DOHH2 (cell line): ENCODE data around the gene ADAM10.

Source experiments
- CTCF ChIP-seq: fragments of 200-600 bp; sonication (generic); IDR thresholded peaks from one replicate; pipeline ENCODE4 v1.5.1; 2014; ENCODE audit warnings: antibody characterized with exemption, mild to moderate bottlenecking, low read depth, low read length; ENCODE audit not compliant: poor library complexity, severe bottlenecking
- EZH2phosphoT487 ChIP-seq: fragments of 200-600 bp; sonication (generic); IDR thresholded peaks from 2 replicates; pipeline ENCODE4 v1.6.1; 2017; ENCODE audit warnings: borderline replicate concordance, mild to moderate bottlenecking, antibody characterized with exemption, low read length, moderate library complexity, mixed read lengths

GRCh38 chr15:58608711-58609110 is 140.8 kb downstream of the ADAM10 start:
- TF ChIP-seq CTCF (no peak), EZH2phosphoT487 (no peak)
